WERI-Rb-1 (cell line): ENCODE measurements around the gene POU2F2.

Experiments
- DNase-seq: peaks from one replicate; pipeline ENCODE4 v3.0.0-alpha.2; 2020
- H3K27ac ChIP-seq: fragments of 250-450 bp; sonication (Bioruptor Pico); 2 replicates; pipeline ENCODE4 v1.5.1; 2020; ENCODE audit warnings: mild to moderate bottlenecking, moderate library complexity
- H3K27me3 ChIP-seq: fragments of 250-450 bp; sonication (Bioruptor Pico); 2 replicates; pipeline ENCODE4 v1.5.1; 2021; ENCODE audit warnings: mild to moderate bottlenecking, low read depth, moderate library complexity; ENCODE audit not compliant: insufficient read depth, severe bottlenecking
- H3K36me3 ChIP-seq: fragments of 250-450 bp; sonication (Bioruptor Pico); 2 replicates; pipeline ENCODE4 v1.5.1; 2020; ENCODE audit warnings: mild to moderate bottlenecking, moderate library complexity
- H3K4me3 ChIP-seq: 2 replicates; pipeline ENCODE4 v1.5.1; 2011; ENCODE audit warnings: low read depth, mild to moderate bottlenecking, control low read depth, low read length
- H3K9me3 ChIP-seq: fragments of 250-450 bp; sonication (Bioruptor Pico); 2 replicates; pipeline ENCODE4 v1.5.1; 2021; ENCODE audit warnings: mild to moderate bottlenecking, moderate library complexity; ENCODE audit not compliant: severe bottlenecking
- CTCF ChIP-seq: IDR thresholded peaks from 2 replicates; pipeline ENCODE4 v1.5.1; 2011; ENCODE audit warnings: low read depth, mild to moderate bottlenecking, control low read depth, inconsistent platforms, low read length

POU2F2 gene

DNA sequence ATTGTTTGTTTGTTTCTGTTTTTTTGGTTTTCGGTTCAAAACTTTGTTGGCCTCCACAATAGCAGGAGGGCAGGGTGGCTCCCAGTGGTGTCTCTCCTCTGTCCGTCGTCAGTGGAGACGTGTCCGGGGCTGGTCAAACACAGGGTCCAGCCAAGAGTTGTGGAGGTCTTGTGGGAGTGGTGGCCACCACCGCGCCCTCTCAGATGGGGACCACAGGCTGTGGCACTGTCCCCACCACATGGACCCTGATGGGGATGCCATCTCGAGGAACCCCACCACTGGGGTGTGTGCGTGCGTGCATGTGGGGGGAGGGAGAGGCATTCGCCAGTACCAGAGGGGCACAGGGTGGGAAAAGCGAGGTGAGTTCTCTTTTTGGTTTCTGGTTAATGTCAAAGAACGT, 42.5 kb downstream of the POU2F2 start:
- Histone ChIP-seq H3K4me3 (no peak overlapping the region), H3K9me3 (no peaks in the 10 kb centered on the region), H3K27me3 (no peaks in the 10 kb centered on the region), H3K36me3 (no peaks in the 10 kb centered on the region), H3K27ac (no peak overlapping the region)
- TF ChIP-seq CTCF, result no peak
- DNase-seq, result no peak

DNA sequence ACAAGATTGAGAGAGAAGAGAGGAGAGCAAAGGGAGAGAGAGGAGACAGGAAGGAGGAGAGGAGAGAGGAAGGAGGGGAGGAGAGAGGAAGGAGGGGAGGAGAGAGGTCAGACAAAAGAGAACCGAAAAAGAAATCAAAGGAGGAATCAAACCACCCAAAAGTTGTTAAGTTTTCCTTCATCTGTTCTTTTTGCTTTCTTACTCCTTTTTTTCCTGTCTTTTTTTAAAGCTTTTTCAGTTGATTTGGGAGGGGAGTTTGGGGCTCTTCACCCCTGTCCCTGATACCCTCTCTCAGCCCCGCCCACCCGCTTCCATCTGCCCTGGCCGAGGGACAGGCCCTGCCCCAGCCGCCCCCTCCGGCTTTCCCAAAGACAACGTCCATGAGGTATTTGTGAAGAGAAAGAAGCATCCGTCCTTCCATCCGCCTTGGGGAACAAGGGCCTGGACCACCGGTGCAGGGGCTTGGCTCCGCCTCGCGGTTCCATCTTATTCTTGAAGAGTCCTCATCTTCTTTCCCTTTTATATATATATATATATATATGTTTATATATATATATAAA, 43.0 kb downstream of the POU2F2 start:
- Histone ChIP-seq H3K4me3 (no peak overlapping the region), H3K9me3 (no peaks in the 10 kb centered on the region), H3K36me3 (peaks cover 2% of the 10 kb centered on the region; the same call in 1 of the 2 replicates), H3K27ac (no peak overlapping the region), H3K27me3 (no peaks in the 10 kb centered on the region)
- no peak for DNase-seq
- TF ChIP-seq CTCF, result no peak

DNA sequence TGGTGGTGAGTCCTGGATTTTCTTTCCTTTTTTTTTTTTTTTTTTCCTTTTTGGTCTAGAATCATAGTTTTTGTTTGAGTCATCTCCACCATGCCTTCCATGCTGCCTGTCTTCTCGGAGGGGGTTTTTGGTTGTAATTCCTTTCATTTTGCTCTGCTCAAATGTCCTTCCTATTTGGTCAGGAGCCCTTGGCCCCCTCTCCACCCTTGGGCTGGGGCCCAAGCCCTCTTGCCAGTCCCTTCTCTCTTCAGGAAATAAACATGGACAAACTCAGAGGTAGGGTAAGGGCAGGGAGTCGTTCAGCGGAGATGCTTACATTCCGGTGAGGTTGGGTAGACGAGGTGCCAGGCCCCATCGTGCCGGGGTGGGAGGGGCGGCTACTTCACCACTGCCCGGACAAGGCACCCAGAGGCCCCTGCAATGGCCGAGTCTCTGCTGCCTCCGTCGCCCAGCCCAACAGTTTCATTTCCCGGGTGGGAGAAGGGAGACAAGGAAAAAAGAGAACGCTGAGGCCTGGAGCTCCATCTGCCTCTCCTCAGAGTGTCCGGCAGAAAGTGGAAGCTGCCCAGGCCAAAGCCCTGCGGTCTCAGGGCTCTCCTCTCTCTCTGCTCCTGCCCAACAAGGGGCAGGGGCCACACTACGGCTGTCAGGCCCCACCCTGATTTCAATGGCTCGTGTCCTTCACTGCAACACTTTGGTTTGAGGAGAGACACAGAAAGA, 43.6 kb downstream of the POU2F2 start:
- Histone ChIP-seq H3K27ac (no peak overlapping the region), H3K4me3 (no peak overlapping the region), H3K9me3 (no peaks in the 10 kb centered on the region), H3K36me3 (peaks cover 6% of the 10 kb centered on the region), H3K27me3 (no peaks in the 10 kb centered on the region)
- no peak for TF ChIP-seq CTCF
- DNase-seq, result no peak

GRCh38 chr19:42086770-42087550, 45.3 kb downstream of the POU2F2 start:
- Histone ChIP-seq H3K4me3 (no peak overlapping the region), H3K9me3 (no peaks in the 10 kb centered on the region), H3K36me3 (peaks cover 18% of the 10 kb centered on the region), H3K27me3 (no peaks in the 10 kb centered on the region), H3K27ac (no peak overlapping the region)
- no peak for DNase-seq
- no peak for TF ChIP-seq CTCF

DNA sequence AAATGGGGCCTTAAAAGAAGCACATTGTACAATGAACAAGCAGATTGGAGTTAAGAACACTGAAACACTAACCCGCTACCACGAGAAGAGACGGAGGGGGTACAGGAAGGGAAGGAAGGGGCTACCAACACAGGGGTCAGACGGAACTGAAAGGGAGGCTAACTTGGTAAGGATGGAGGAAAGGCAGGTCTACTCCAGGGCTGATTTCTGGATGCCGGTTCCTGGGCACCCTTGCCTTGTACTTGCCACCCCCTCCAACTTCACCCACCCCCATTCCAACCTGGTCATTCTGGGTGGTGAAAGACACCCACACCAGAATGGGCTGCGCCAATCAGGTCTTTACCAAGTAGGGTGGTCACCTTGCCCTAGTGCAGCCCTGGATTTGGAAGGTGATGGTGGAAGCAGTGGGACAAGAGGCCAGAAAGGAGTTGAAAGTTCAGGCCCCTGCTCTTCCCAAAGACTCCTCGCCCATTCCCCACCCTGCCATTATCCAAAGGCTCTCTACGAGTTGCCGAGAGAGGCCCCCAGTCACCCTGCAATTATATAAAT, 46.0 kb downstream of the POU2F2 start:
- H3K36me3 ChIP-seq, result peaks cover 25% of the 10 kb centered on the region
- no peaks in the 10 kb centered on the region for H3K27me3 ChIP-seq
- H3K27ac ChIP-seq, result no peak overlapping the region
- no peak for DNase-seq
- no peak for TF ChIP-seq CTCF
- H3K4me3 ChIP-seq, result no peak overlapping the region
- no peaks in the 10 kb centered on the region for H3K9me3 ChIP-seq
